Suprapubic skin (tissue), 4 donors: ENCODE measurements around the gene CAMK1D. TPM values are rescaled to one million over a fixed set of nuclear protein-coding genes. Genes with fewer than 3 reads are reported as not detected.

Experiments used
- DNase-seq, 2 donors: peaks; one replicate each; pipeline ENCODE4 v3.0.0-alpha.2; 2019; ENCODE audit warnings: low spot score in 2 of 2
- H3K27ac ChIP-seq: fragments of 200-600 bp; sonication (generic); one replicate; pipeline ENCODE4 v1.5.1; 2019
- H3K27me3 ChIP-seq: fragments of 200-600 bp; sonication (generic); one replicate; pipeline ENCODE4 v1.5.1; 2019
- H3K36me3 ChIP-seq: fragments of 200-600 bp; sonication (generic); one replicate; pipeline ENCODE4 v1.5.1; 2019
- H3K4me1 ChIP-seq: fragments of 200-600 bp; sonication (generic); one replicate; pipeline ENCODE4 v1.5.1; 2019
- H3K4me3 ChIP-seq: fragments of 200-600 bp; sonication (generic); one replicate; pipeline ENCODE4 v1.5.1; 2019; ENCODE audit warnings: mild to moderate bottlenecking
- H3K9me3 ChIP-seq: fragments of 200-600 bp; sonication (generic); one replicate; pipeline ENCODE4 v1.5.1; 2019
- EP300 ChIP-seq: sonication (generic); formaldehyde crosslinking; IDR thresholded peaks from one replicate; pipeline ENCODE4 v1.6.1; 2017; ENCODE audit warnings: antibody characterized with exemption
- POLR2A ChIP-seq, 2 donors: fragments of 450-650 bp; IDR thresholded peaks; one replicate each; pipeline ENCODE4 v1.6.1; 2017; ENCODE audit warnings: antibody characterized with exemption in 2 of 2, mild to moderate bottlenecking in 2 of 2, moderate library complexity in 2 of 2
- POLR2AphosphoS5 ChIP-seq, 3 donors: sonication (generic); formaldehyde crosslinking; IDR thresholded peaks; one replicate each; pipeline ENCODE4 v1.6.1; 2017; ENCODE audit warnings: antibody characterized with exemption in 3 of 3
- WGBS: methylation state at CpG from one replicate; pipeline ENCODE4 v1.1.5; 2018; 5-methylcytosine and 5-hydroxymethylcytosine counted together
- total RNA-seq, 4 donors: library from RNA; depleted of rRNA; stranded (reverse); fragments of >200 nt; gene quantifications; one replicate each; pipeline ENCODE4 v1.1.0, GENCODE V29; 2016
- TF ChIP-seq, protein P1 (sequence below), 2 donors: fragments of 200-600 bp in 1 of 2; fragments of 450-650 bp in 1 of 2; sonication (generic) in 1 of 2; IDR thresholded peaks; one replicate each; pipeline ENCODE4 v1.5.1; 2016 to 2019; ENCODE audit warnings: antibody characterized with exemption in 2 of 2, mild to moderate bottlenecking in 1 of 2, moderate library complexity in 1 of 2

CAMK1D gene
- total RNA-seq, 4 donors from 2014 or later, result 26.4 to 31.3 (median 30.2) TPM

DNA sequence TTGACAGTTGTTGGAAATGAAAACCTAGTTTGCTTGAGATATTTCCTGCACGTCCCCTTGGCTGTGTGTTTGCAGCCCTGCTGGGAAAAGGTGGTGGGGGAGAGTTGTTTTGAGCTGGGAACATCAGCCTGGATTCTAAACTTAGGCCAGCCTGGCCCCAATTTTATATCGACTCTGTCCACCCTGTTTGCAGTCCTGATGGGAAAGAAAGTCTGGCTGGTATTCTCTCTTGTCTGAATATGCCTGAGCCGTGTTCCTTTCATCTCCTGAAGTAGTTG is 473.5 kb downstream of the CAMK1D start:
- peaks cover 33% of the 10 kb centered on the region for H3K36me3 ChIP-seq
- H3K4me1 ChIP-seq, result no peaks in the 10 kb centered on the region
- no peak overlapping the region for H3K4me3 ChIP-seq
- H3K27ac ChIP-seq, result no peak overlapping the region
- no peaks in the 10 kb centered on the region for H3K9me3 ChIP-seq
- no peak for DNase-seq
- no peaks in the 10 kb centered on the region for H3K27me3 ChIP-seq
- TF ChIP-seq EP300 (no peak), POLR2A (IDR thresholded peaks at IDR 0.05) (no peak), POLR2AphosphoS5 (IDR thresholded peaks at IDR 0.05) (no peak)
- TF ChIP-seq, protein P1, sequence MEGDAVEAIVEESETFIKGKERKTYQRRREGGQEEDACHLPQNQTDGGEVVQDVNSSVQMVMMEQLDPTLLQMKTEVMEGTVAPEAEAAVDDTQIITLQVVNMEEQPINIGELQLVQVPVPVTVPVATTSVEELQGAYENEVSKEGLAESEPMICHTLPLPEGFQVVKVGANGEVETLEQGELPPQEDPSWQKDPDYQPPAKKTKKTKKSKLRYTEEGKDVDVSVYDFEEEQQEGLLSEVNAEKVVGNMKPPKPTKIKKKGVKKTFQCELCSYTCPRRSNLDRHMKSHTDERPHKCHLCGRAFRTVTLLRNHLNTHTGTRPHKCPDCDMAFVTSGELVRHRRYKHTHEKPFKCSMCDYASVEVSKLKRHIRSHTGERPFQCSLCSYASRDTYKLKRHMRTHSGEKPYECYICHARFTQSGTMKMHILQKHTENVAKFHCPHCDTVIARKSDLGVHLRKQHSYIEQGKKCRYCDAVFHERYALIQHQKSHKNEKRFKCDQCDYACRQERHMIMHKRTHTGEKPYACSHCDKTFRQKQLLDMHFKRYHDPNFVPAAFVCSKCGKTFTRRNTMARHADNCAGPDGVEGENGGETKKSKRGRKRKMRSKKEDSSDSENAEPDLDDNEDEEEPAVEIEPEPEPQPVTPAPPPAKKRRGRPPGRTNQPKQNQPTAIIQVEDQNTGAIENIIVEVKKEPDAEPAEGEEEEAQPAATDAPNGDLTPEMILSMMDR (IDR thresholded peaks at IDR 0.05), result no peak
- 75% methylated on average over 3 of the region's 3 CpGs for WGBS

DNA sequence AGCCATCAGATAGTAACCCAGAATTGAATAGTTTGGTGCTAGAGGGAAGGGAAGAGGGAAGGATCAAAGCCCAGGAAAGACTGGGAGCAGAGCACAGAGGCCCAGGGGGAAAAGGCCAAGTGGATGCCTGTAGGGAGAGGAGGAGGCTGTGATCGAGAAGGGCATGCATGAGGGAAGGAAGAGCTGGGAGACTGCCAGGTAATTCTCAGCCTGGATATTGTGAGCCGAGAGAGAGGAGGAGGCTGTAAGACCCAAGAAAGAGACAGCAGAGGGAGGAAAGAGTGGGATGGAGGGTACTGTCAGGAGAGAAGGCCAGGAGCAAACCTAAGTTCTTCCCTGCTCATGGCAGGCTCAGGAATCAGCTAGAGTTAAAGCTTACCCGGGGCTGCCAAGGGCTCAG is 474.0 kb downstream of the CAMK1D start:
- Histone ChIP-seq H3K27me3 (no peaks in the 10 kb centered on the region), H3K9me3 (no peaks in the 10 kb centered on the region), H3K36me3 (peaks cover 28% of the 10 kb centered on the region), H3K4me1 (no peaks in the 10 kb centered on the region), H3K4me3 (no peak overlapping the region), H3K27ac (no peak overlapping the region)
- 60% methylated on average over 3 of the region's 3 CpGs for WGBS
- TF ChIP-seq POLR2AphosphoS5 (IDR thresholded peaks at IDR 0.05) (no peak), EP300 (no peak), POLR2A (IDR thresholded peaks at IDR 0.05) (no peak)
- TF ChIP-seq, protein P1 (IDR thresholded peaks at IDR 0.05), result no peak
- DNase-seq, result no peak

DNA sequence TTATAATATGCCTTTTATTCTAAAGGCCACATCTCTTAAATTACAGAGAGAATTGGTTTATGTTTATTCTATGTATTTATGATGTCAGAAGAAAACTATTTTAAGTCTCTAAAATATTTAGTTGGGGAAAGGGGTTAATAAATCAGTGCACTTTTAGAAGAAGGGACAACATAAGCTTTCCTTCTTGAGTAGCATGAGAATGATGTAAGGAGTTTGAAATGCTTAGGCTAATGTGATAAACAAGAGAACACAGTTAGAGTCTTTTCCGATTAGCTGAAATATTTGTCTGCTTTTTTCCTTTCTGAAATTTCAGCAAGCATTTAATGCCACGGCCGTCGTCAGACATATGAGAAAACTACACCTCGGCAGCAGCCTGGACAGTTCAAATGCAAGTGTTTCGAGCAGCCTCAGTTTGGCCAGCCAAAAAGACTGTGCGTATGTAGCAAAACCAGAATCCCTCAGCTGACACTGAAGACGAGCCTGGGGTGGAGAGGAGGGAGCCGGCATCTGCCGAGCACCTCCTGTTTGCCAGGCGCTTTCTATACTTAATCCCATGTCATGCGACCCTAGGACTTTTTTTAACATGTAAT is 476.0 kb downstream of the CAMK1D start:
- 97% methylated on average over 12 of the region's 12 CpGs for WGBS
- TF ChIP-seq POLR2AphosphoS5 (IDR thresholded peaks at IDR 0.05) (no peak), EP300 (no peak), POLR2A (IDR thresholded peaks at IDR 0.05) (no peak)
- TF ChIP-seq, protein P1 (IDR thresholded peaks at IDR 0.05), result no peak

DNA sequence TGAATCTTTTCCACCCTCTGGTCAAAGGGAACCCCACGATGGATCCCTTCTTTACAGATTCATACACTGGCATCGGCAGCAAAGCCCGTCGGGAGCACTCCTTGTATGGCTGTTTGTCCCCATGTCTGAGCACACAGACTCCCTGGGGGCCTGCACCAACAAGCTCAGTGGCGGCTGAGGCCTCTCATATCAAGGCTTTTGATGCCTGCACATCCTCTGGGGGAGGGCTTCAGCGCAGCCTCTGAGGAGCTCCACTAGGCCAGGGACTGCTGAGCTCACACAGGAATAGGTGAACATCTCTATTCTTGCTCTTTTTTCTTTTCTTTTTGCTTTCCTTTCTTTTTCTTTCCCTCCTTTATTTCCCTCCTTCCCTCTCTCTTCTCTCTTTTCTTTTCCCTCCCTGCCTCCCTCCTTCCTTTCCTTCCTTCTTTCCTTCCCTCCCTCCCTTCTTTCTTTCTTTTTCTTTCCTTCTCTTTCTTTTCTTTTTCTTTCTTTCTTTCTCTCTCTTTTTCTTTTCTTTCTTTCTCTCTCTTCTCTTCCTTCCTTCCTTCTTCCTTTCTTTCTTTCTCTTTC is 477.5 kb downstream of the CAMK1D start:
- no peaks in the 10 kb centered on the region for H3K9me3 ChIP-seq
- TF ChIP-seq EP300 (no peak), POLR2AphosphoS5 (IDR thresholded peaks at IDR 0.05) (no peak), POLR2A (IDR thresholded peaks at IDR 0.05) (no peak)
- TF ChIP-seq, protein P1 (IDR thresholded peaks at IDR 0.05), result no peak
- no peak overlapping the region for H3K27ac ChIP-seq
- H3K4me1 ChIP-seq, result no peaks in the 10 kb centered on the region
- H3K4me3 ChIP-seq, result no peak overlapping the region
- 62% methylated on average over 6 of the region's 6 CpGs for WGBS
- H3K36me3 ChIP-seq, result peaks cover 25% of the 10 kb centered on the region
- DNase-seq, result no peak
- H3K27me3 ChIP-seq, result no peaks in the 10 kb centered on the region

More for the DNA sequence above, 476.0 kb downstream of the CAMK1D start:
- Histone ChIP-seq H3K27ac (no peak overlapping the region), H3K36me3 (peaks cover 33% of the 10 kb centered on the region), H3K4me3 (no peak overlapping the region), H3K4me1 (no peaks in the 10 kb centered on the region), H3K9me3 (no peaks in the 10 kb centered on the region), H3K27me3 (no peaks in the 10 kb centered on the region)
- DNase-seq, result no peak

DNA sequence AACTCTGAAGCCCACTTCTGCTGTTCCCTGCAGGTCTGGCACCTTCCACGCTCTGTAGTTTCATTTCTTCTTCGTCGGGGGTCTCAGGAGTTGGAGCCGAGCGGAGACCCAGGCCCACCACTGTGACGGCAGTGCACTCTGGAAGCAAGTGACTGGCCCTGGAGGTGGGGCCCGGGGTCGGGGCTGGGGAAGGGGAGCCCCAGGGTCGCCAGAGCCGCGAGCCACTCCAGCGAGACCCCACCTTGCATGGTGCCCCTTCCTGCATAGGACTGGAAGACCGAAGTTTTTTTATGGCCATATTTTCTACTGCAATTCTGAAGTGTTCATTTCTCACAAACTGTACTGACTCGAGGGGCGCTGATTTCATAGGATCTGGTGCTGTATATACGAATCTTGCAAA is 479.4 kb downstream of the CAMK1D start:
- Histone ChIP-seq H3K4me3 (no peak overlapping the region), H3K27me3 (no peaks in the 10 kb centered on the region), H3K36me3 (peaks cover 25% of the 10 kb centered on the region), H3K27ac (no peak overlapping the region), H3K9me3 (no peaks in the 10 kb centered on the region), H3K4me1 (no peaks in the 10 kb centered on the region)
- TF ChIP-seq, protein P1 (IDR thresholded peaks at IDR 0.05), result no peak
- TF ChIP-seq POLR2AphosphoS5 (IDR thresholded peaks at IDR 0.05) (no peak), EP300 (no peak), POLR2A (IDR thresholded peaks at IDR 0.05) (no peak)
- WGBS, result 96% methylated on average over 15 of the region's 16 CpGs
- DNase-seq, result no peak
